GM10248 (cell line): ENCODE data around the gene CDH23.
A peak's percentile ranks its signal among the peaks of the same experiment; 100 is the strongest.

ENCODE experiments used
- CTCF ChIA-PET: fragments of 300-600 bp; sonication (Branson Sonifier 250); formaldehyde crosslinking; extraction: SDS; loops from one replicate; lab custom pipeline; 2021; ENCODE audit warnings: antibody characterized with exemption; lab: Yijun Ruan, JAX
- POLR2A ChIA-PET: fragments of 350-650 bp; sonication (Branson Sonifier 250); formaldehyde crosslinking; extraction: SDS; loops from one replicate; lab custom pipeline; 2020; ENCODE audit warnings: antibody characterized with exemption; lab: Yijun Ruan, JAX
- DNase-seq: peaks from one replicate; pipeline ENCODE4 v3.0.0; 2012; ENCODE audit errors: extremely low spot score
- CTCF ChIP-seq: IDR thresholded peaks from 2 replicates; pipeline ENCODE4 v1.5.1; 2012; ENCODE audit warnings: mild to moderate bottlenecking, low read depth; ENCODE audit errors: extremely low read depth, missing control alignments, control extremely low read depth

Gene CDH23

GRCh38 chr10:71726580-71727104 lies 329.9 kb downstream of the CDH23 start:
- CTCF ChIA-PET: interaction anchor here (0.8 to 6.1 kb wide), 11 partner anchors 10 to 47 kb away, joined by 3 to 37 read pairs (median 4); partner anchors contain the start of gene VSIR
- TF ChIP-seq CTCF: no peak
- POLR2A ChIA-PET: no interaction called here

GRCh38 chr10:71727105-71727737 lies 330.5 kb downstream of the CDH23 start:
- POLR2A ChIA-PET: no interaction called here
- peak; percentile 71 for DNase-seq
- TF ChIP-seq CTCF: no peak
- CTCF ChIA-PET: interaction anchor here (0.8 to 6.1 kb wide), 9 partner anchors 11 to 46 kb away, joined by 3 to 37 read pairs (median 4); partner anchors contain the start of gene VSIR

More at GRCh38 chr10:71726580-71727104, 329.9 kb downstream of the CDH23 start:
- DNase-seq: no peak

GRCh38 chr10:71727738-71728737 lies 331.3 kb downstream of the CDH23 start:
- TF ChIP-seq CTCF: no peak
- DNase-seq: peak; percentile 77
- CTCF ChIA-PET: interaction anchor here (0.8 to 6.1 kb wide), 13 partner anchors 10 to 48 kb away, joined by 3 to 37 read pairs (median 4); partner anchors contain the start of gene VSIR
- POLR2A ChIA-PET: interaction anchor here (0.6 kb wide), 1 partner anchor 21 kb away, joined by 5 read pairs; no protein-coding TSS in a partner anchor

GRCh38 chr10:71729161-71729636 lies 332.5 kb downstream of the CDH23 start:
- POLR2A ChIA-PET: no interaction called here
- no peak for DNase-seq
- no peak for TF ChIP-seq CTCF
- CTCF ChIA-PET: interaction anchor here (1.1 to 6.1 kb wide), 7 partner anchors 13 to 47 kb away, joined by 3 to 37 read pairs (median 11); partner anchors contain the start of gene VSIR

- ChIA-PET CTCF (interaction anchor here (1.0 to 4.9 kb wide), 8 partner anchors 10 to 165 kb away, joined by 3 to 29 read pairs (median 6); partner anchors contain the start of gene VSIR), POLR2A (no interaction called here)
- no peak for DNase-seq
- no peak for TF ChIP-seq CTCF
Measured at GRCh38 chr10:71731791-71732190, 335.1 kb downstream of the CDH23 start.

GRCh38 chr10:71734797-71735196 lies 338.1 kb downstream of the CDH23 start:
- POLR2A ChIA-PET: no interaction called here

More at GRCh38 chr10:71734797-71735196, 338.1 kb downstream of the CDH23 start:
- no peak for TF ChIP-seq CTCF
- CTCF ChIA-PET: interaction anchor here (0.9 to 1.4 kb wide), 2 partner anchors 9 to 38 kb away, joined by 3 read pairs; no protein-coding TSS in a partner anchor
- DNase-seq: no peak
